Trophoblast cell (in vitro differentiated cells and primary cell): ENCODE data around the gene PLXNB1.

Source experiments
- DNase-seq, 2 donors: peaks; one replicate each; pipeline ENCODE4 v3.0.0-alpha.2; 2016
- H2AFZ ChIP-seq: 2 replicates; pipeline ENCODE4 v1.6.1; 2013; ENCODE audit warnings: low read length, moderate library complexity, mild to moderate bottlenecking; ENCODE audit not compliant: insufficient read depth, poor library complexity
- H2AK5ac ChIP-seq: 2 replicates; pipeline ENCODE4 v1.6.1; 2013; ENCODE audit warnings: mild to moderate bottlenecking, low read length
- H2BK120ac ChIP-seq: 2 replicates; pipeline ENCODE4 v1.6.1; 2013; ENCODE audit warnings: low read length, mild to moderate bottlenecking, moderate library complexity; ENCODE audit not compliant: insufficient read depth, poor library complexity
- H2BK12ac ChIP-seq: 2 replicates; pipeline ENCODE4 v1.6.1; 2013; ENCODE audit warnings: mild to moderate bottlenecking, low read length, moderate library complexity
- H2BK5ac ChIP-seq: 2 replicates; pipeline ENCODE4 v1.6.1; 2013; ENCODE audit warnings: low read length, low read depth, moderate library complexity, mild to moderate bottlenecking; ENCODE audit not compliant: poor library complexity
- H3K14ac ChIP-seq: 2 replicates; pipeline ENCODE4 v1.6.1; 2013; ENCODE audit warnings: mild to moderate bottlenecking, low read length
- H3K18ac ChIP-seq: 2 replicates; pipeline ENCODE4 v1.6.1; 2013; ENCODE audit warnings: mild to moderate bottlenecking, low read length
- H3K23ac ChIP-seq: 2 replicates; pipeline ENCODE4 v1.6.1; 2013; ENCODE audit warnings: low read length
- H3K27ac ChIP-seq: 2 replicates; pipeline ENCODE4 v1.5.1; 2013; ENCODE audit warnings: low read depth, mild to moderate bottlenecking, inconsistent platforms, low read length, moderate library complexity
- H3K27me3 ChIP-seq: 2 replicates; pipeline ENCODE4 v1.6.1; 2013; ENCODE audit warnings: inconsistent platforms, mild to moderate bottlenecking, low read length, moderate library complexity; ENCODE audit not compliant: insufficient read depth
- H3K36me3 ChIP-seq, 2 experiments: 1 replicate in 1 of 2; 2 replicates in 1 of 2; pipeline ENCODE4 v1.6.1; 2013; ENCODE audit warnings: low read length in 2 of 2, mild to moderate bottlenecking in 2 of 2, moderate library complexity in 1 of 2; ENCODE audit not compliant: insufficient read depth in 2 of 2, control insufficient read depth in 1 of 2
- H3K4ac ChIP-seq: 2 replicates; pipeline ENCODE4 v1.6.1; 2013; ENCODE audit warnings: low read depth, mild to moderate bottlenecking, low read length, moderate library complexity
- H3K4me1 ChIP-seq, 2 experiments: 1 replicate in 1 of 2; 2 replicates in 1 of 2; pipeline ENCODE4 v1.6.1; 2013; ENCODE audit warnings: low read length in 2 of 2, mild to moderate bottlenecking in 2 of 2, moderate library complexity in 1 of 2; ENCODE audit not compliant: insufficient read depth in 2 of 2, control insufficient read depth in 1 of 2
- H3K4me2 ChIP-seq: 2 replicates; pipeline ENCODE4 v1.6.1; 2013; ENCODE audit warnings: inconsistent platforms, mild to moderate bottlenecking, low read length, moderate library complexity
- H3K4me3 ChIP-seq: 2 replicates; pipeline ENCODE4 v1.5.1; 2013; ENCODE audit warnings: mild to moderate bottlenecking, low read depth, low read length, inconsistent platforms
- H3K79me1 ChIP-seq: one replicate; pipeline ENCODE4 v1.6.1; 2013; ENCODE audit warnings: low read length
- H3K79me2 ChIP-seq: 2 replicates; pipeline ENCODE4 v1.6.1; 2013; ENCODE audit warnings: low read length, mild to moderate bottlenecking; ENCODE audit not compliant: control insufficient read depth, insufficient read depth, poor library complexity
- H3K9ac ChIP-seq: 2 replicates; pipeline ENCODE4 v1.6.1; 2013; ENCODE audit warnings: mild to moderate bottlenecking, low read length
- H3K9me3 ChIP-seq: 2 replicates; pipeline ENCODE4 v1.6.1; 2013; ENCODE audit warnings: low read depth, mild to moderate bottlenecking, control low read depth, inconsistent platforms, low read length; ENCODE audit not compliant: insufficient read depth
- H4K12ac ChIP-seq: 2 replicates; pipeline ENCODE4 v1.6.1; 2013; ENCODE audit warnings: low read depth, mild to moderate bottlenecking, low read length, moderate library complexity
- H4K8ac ChIP-seq: 2 replicates; pipeline ENCODE4 v1.6.1; 2013; ENCODE audit warnings: low read depth, mild to moderate bottlenecking, low read length, moderate library complexity
- H4K91ac ChIP-seq: one replicate; pipeline ENCODE4 v1.6.1; 2013; ENCODE audit warnings: low read depth, mild to moderate bottlenecking, low read length, moderate library complexity
- WGBS: extraction: QIAGEN DNeasy Blood & Tissue Kit; methylation state at CpG from one replicate; pipeline ENCODE4 v1.1.7; 2013; ENCODE audit warnings: missing lambda C conversion rate; ENCODE audit not compliant: insufficient read length, insufficient coverage; ENCODE audit errors: extremely low coverage; 5-methylcytosine and 5-hydroxymethylcytosine counted together

PLXNB1 gene

GRCh38 chr3:48410205-48411040 lies 19.5 kb downstream of the PLXNB1 start:
- H4K8ac ChIP-seq, result no peak overlapping the region
- H2BK120ac ChIP-seq, result no peak overlapping the region
- H3K36me3 ChIP-seq, result peaks cover 95 to 97% of the 10 kb centered on the region in 2 experiments
- no peak overlapping the region for H3K14ac ChIP-seq
- H3K4me3 ChIP-seq, result no peak overlapping the region
- H3K4me2 ChIP-seq, result no peak overlapping the region
- no peak for DNase-seq
- no peak overlapping the region for H2BK12ac ChIP-seq
- H2AK5ac ChIP-seq, result no peak overlapping the region
- H4K91ac ChIP-seq, result no peak overlapping the region
- no peak overlapping the region for H2AFZ ChIP-seq
- H3K9ac ChIP-seq, result no peak overlapping the region
- H2BK5ac ChIP-seq, result no peak overlapping the region
- no peaks in the 10 kb centered on the region for H3K4me1 ChIP-seq
- no peak overlapping the region for H3K4ac ChIP-seq
- H3K23ac ChIP-seq, result no peak overlapping the region
- no peaks in the 10 kb centered on the region for H3K27me3 ChIP-seq
- H3K18ac ChIP-seq, result no peak overlapping the region
- H3K9me3 ChIP-seq, result peaks cover 2% of the 10 kb centered on the region
- H3K27ac ChIP-seq, result no peak overlapping the region
- H3K79me2 ChIP-seq, result no peaks in the 10 kb centered on the region
- WGBS, result no CpG with 5 or more reads among the region's 16 CpGs
- no peak overlapping the region for H4K12ac ChIP-seq
- H3K79me1 ChIP-seq, result no peaks in the 10 kb centered on the region

DNA sequence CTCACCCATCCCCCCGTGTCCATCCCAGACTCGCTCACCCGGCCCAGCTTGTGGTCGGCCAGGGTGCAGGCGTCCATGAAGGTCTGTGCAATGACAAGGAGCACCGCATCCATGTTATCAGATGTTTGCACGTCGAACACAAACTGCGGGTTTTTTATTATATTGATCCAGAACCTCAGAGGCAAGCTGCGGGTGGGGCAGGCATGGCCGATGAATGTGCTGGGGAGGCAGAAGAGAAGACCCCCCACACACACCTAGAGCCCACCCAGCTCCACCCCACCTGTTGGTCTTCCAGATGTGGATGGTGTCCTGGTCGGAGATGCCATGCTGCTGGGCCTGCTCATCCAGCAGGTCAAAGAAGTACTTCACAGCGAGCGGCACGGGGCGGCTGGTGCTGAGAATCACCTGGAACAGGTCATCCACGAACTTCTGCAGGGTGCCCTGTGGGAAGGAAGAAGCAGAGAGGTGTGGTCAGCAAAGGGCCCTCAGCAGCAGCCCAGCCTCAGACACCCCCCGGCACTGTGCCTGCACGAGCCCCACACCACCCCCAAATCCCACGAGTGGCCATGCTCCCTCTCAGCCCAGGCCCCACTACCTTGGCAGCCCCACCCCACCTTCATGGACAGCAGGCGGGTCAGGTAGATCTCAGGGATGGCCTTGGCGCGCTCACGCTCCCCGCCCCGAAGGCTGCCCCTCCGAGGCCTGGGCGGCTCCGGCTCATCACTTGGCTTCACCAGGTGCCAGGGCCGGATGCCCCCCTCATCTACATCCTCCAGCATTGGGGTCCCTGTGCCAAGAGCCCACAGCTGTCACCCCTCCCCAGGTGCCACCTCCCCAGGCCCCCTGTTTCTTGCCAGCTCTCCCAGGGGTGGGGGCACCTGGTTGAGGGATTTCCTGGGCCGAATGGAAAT lies 20.3 kb downstream of the PLXNB1 start:
- Histone ChIP-seq H2BK12ac (no peak overlapping the region), H2BK5ac (no peak overlapping the region), H3K4me2 (no peak overlapping the region), H3K27ac (no peak overlapping the region), H3K9me3 (peaks cover 2% of the 10 kb centered on the region), H4K91ac (no peak overlapping the region), H3K4me3 (no peak overlapping the region), H3K14ac (no peak overlapping the region), H3K9ac (no peak overlapping the region), H3K27me3 (no peaks in the 10 kb centered on the region), H2AFZ (no peak overlapping the region), H3K4me1 (no peaks in the 10 kb centered on the region), H2AK5ac (no peak overlapping the region), H3K79me2 (no peaks in the 10 kb centered on the region), H2BK120ac (no peak overlapping the region), H3K18ac (no peak overlapping the region), H3K4ac (no peak overlapping the region), H4K8ac (no peak overlapping the region), H3K23ac (no peak overlapping the region), H3K79me1 (no peaks in the 10 kb centered on the region), H4K12ac (no peak overlapping the region), H3K36me3 (peaks cover 95 to 97% of the 10 kb centered on the region in 2 experiments)
- WGBS, result no CpG with 5 or more reads among the region's 31 CpGs
- no peak for DNase-seq

- Histone ChIP-seq H3K4me3 (no peak overlapping the region), H2BK5ac (no peak overlapping the region), H3K4me1 (no peaks in the 10 kb centered on the region), H3K4ac (no peak overlapping the region), H4K8ac (no peak overlapping the region), H2AK5ac (no peak overlapping the region), H4K12ac (no peak overlapping the region), H3K14ac (no peak overlapping the region), H3K79me2 (no peaks in the 10 kb centered on the region), H3K9ac (no peak overlapping the region), H2AFZ (no peak overlapping the region), H3K18ac (no peak overlapping the region), H4K91ac (no peak overlapping the region), H2BK120ac (no peak overlapping the region), H3K27me3 (no peaks in the 10 kb centered on the region), H3K9me3 (peaks cover 2% of the 10 kb centered on the region), H3K27ac (no peak overlapping the region), H2BK12ac (no peak overlapping the region), H3K36me3 (peaks cover 95 to 97% of the 10 kb centered on the region in 2 experiments), H3K79me1 (no peaks in the 10 kb centered on the region), H3K23ac (no peak overlapping the region), H3K4me2 (no peak overlapping the region)
- no CpG with 5 or more reads among the region's 4 CpGs for WGBS
- DNase-seq, result no peak
Observed at GRCh38 chr3:48408823-48409281, 21.0 kb downstream of the PLXNB1 start.

- no peak overlapping the region for H3K14ac ChIP-seq
Observed at GRCh38 chr3:48407542-48408099, 22.3 kb downstream of the PLXNB1 start.

More at GRCh38 chr3:48407542-48408099, 22.3 kb downstream of the PLXNB1 start:
- H3K4me1 ChIP-seq, result no peaks in the 10 kb centered on the region
- H3K23ac ChIP-seq, result no peak overlapping the region
- H4K12ac ChIP-seq, result no peak overlapping the region
- no peak overlapping the region for H2AFZ ChIP-seq
- H3K9me3 ChIP-seq, result no peaks in the 10 kb centered on the region
- no peak overlapping the region for H4K91ac ChIP-seq
- no peaks in the 10 kb centered on the region for H3K27me3 ChIP-seq
- no peak overlapping the region for H2BK12ac ChIP-seq
- no peak overlapping the region for H2BK5ac ChIP-seq
- DNase-seq, result no peak
- H3K27ac ChIP-seq, result no peak overlapping the region
- H3K4me3 ChIP-seq, result no peak overlapping the region
- H3K79me1 ChIP-seq, result no peaks in the 10 kb centered on the region
- H2BK120ac ChIP-seq, result no peak overlapping the region
- no peak overlapping the region for H3K4me2 ChIP-seq
- H2AK5ac ChIP-seq, result no peak overlapping the region
- H3K79me2 ChIP-seq, result no peaks in the 10 kb centered on the region
- no peak overlapping the region for H4K8ac ChIP-seq
- no peak overlapping the region for H3K18ac ChIP-seq
- WGBS, result no CpG with 5 or more reads among the region's 8 CpGs
- peaks cover 89 to 95% of the 10 kb centered on the region in 2 experiments for H3K36me3 ChIP-seq
- H3K4ac ChIP-seq, result no peak overlapping the region
- H3K9ac ChIP-seq, result no peak overlapping the region
